Brain microvascular endothelial cell (primary cell): ENCODE data around the gene SIGLEC12.

ENCODE experiments used
- DNase-seq: peaks from one replicate; pipeline ENCODE4 v3.0.0-alpha.2; 2020
- H3K27ac ChIP-seq: fragments of 250-450 bp; sonication (Bioruptor Pico); 2 replicates; pipeline ENCODE4 v1.5.1; 2020; ENCODE audit warnings: mild to moderate bottlenecking, moderate library complexity
- H3K27me3 ChIP-seq: fragments of 250-450 bp; sonication (Bioruptor Pico); replicated peaks from 2 replicates; pipeline ENCODE4 v1.5.1; 2020; ENCODE audit warnings: mild to moderate bottlenecking
- H3K36me3 ChIP-seq: fragments of 250-450 bp; sonication (Bioruptor Pico); replicated peaks from 2 replicates; pipeline ENCODE4 v1.5.1; 2020; ENCODE audit warnings: mild to moderate bottlenecking
- H3K4me3 ChIP-seq: 2 replicates; pipeline ENCODE4 v1.5.1; 2011; ENCODE audit warnings: low read depth, mild to moderate bottlenecking, control low read depth, low read length, moderate library complexity
- CTCF ChIP-seq: IDR thresholded peaks from 2 replicates; pipeline ENCODE4 v1.5.1; 2011; ENCODE audit warnings: low read depth, mild to moderate bottlenecking, moderate library complexity, low read length, control low read depth, inconsistent platforms; ENCODE audit errors: missing control alignments
- in situ Hi-C: cut with HindIII; loops from 2 replicates; pipeline ENCODE4 v1.10.0; 2017; ENCODE audit warnings: low sequenced_read_pairs, low pct_ligation_motif_present

The SIGLEC12 gene

GRCh38 chr19:51462276-51462675 lies 39.3 kb downstream of the SIGLEC12 start:
- H3K36me3 ChIP-seq, result no peaks in the 10 kb centered on the region
- no peak overlapping the region for H3K27ac ChIP-seq
- DNase-seq, result no peak
- no peaks in the 10 kb centered on the region for H3K27me3 ChIP-seq
- no peak overlapping the region for H3K4me3 ChIP-seq
- TF ChIP-seq CTCF, result no peak
- in situ Hi-C loops, result no loop called here

DNA sequence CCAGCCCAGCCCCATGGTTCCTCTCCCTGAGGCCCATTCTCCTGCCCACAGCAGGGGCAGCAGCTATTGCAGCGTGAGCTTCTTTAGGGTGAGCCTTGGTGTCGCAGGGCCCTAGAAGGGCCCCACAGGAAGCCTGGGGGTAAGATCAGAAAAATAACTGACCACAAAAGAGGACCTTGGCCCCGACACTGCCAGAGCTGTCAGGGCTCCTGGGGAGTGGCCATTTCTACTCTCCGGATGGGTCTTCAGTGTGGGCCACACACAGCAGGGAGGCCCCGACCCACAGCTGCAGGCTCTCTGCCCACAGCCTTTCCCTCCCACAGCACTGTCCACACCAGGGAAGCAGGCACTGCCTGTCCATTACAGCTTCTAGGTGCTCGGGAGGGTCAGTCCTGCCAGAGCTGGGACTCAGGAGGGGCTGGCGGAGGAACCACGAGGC lies 39.9 kb downstream of the SIGLEC12 start:
- H3K27ac ChIP-seq, result no peak overlapping the region
- no peak for DNase-seq
- no peaks in the 10 kb centered on the region for H3K27me3 ChIP-seq
- H3K36me3 ChIP-seq, result no peaks in the 10 kb centered on the region
- no peak overlapping the region for H3K4me3 ChIP-seq
- in situ Hi-C loops, result no loop called here
- no peak for TF ChIP-seq CTCF

- no peaks in the 10 kb centered on the region for H3K36me3 ChIP-seq
- no peak overlapping the region for H3K27ac ChIP-seq
- in situ Hi-C loops, result no loop called here
- TF ChIP-seq CTCF, result no peak
- DNase-seq, result no peak
- H3K27me3 ChIP-seq, result no peaks in the 10 kb centered on the region
- H3K4me3 ChIP-seq, result no peak overlapping the region
Measured at GRCh38 chr19:51460164-51460992, 41.2 kb downstream of the SIGLEC12 start.

- no peak overlapping the region for H3K4me3 ChIP-seq
- H3K27me3 ChIP-seq, result no peaks in the 10 kb centered on the region
- H3K36me3 ChIP-seq, result no peaks in the 10 kb centered on the region
- in situ Hi-C loops, result no loop called here
- TF ChIP-seq CTCF, result no peak
- no peak overlapping the region for H3K27ac ChIP-seq
- no peak for DNase-seq
Measured at GRCh38 chr19:51458899-51459505, 42.6 kb downstream of the SIGLEC12 start.

DNA sequence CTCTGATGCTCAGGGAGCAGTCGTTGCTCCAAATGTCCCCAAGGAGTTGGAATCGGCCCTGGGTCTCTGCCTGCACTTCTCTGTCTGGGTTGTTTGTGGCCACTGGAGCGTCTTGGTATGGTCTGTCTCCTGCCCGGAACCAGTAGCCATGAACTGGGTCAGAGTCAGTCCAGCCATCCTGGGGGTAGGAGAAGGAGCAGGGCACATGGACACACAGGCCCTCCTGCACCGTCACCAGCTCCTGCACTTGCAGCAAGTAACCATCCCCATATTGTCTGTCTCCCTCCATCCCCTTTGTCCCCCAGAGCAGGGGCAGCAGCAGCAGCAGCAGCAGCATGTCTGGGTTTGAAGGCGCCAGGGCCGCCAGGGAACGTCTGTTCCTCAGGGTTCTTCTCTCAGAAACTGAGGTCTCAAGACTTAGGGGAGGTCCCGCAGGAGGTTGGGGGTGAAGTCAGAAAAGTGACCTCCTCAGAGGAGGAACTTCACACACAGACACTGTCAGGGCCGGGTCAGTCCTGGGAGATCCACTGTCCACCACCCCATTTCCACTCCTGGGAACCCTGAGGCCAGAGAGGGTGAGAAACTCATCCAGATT lies 43.5 kb downstream of the SIGLEC12 start, which contains the start of gene SIGLEC8:
Gene SIGLEC8 (minus strand): TSS at position 404 of the 595 bp plus-strand sequence. CDS start 67 bp downstream, at position 337.
- in situ Hi-C loops, result no loop called here
- TF ChIP-seq CTCF, result no peak
- no peak for DNase-seq
- no peaks in the 10 kb centered on the region for H3K27me3 ChIP-seq
- no peak within 1 kb of the TSS for H3K27ac ChIP-seq
- H3K4me3 ChIP-seq, result no peak within 1 kb of the TSS
- H3K36me3 ChIP-seq, result no peaks in the 10 kb centered on the region
